GM12878 (cell line): Measurements from ENCODE around the gene ORAI3. TPM values are rescaled to one million over a fixed set of nuclear protein-coding genes. Genes with fewer than 3 reads are reported as not detected.

ENCODE experiments used
- EGR1 ChIP-seq, 2 experiments: IDR thresholded peaks; 1 replicate in 1 of 2; 2 replicates in 1 of 2; pipeline ENCODE4 v1.6.1; 2011 to 2012; ENCODE audit warnings: low read depth in 2 of 2, low read length in 2 of 2, borderline replicate concordance in 1 of 2, mild to moderate bottlenecking in 1 of 2, moderate library complexity in 1 of 2
- ETV6 ChIP-seq, 2 experiments: fragments of 450-650 bp in 1 of 2; IDR thresholded peaks in 1 of 2; conservative IDR thresholded peaks in 1 of 2; 2 replicates each; pipeline ENCODE4 v1.6.1; 2014; ENCODE audit warnings: antibody characterized with exemption in 1 of 2, borderline replicate concordance in 1 of 2, low read depth in 1 of 2, mild to moderate bottlenecking in 1 of 2, moderate library complexity in 1 of 2
- HSF1 ChIP-seq: fragments of 150-350 bp; IDR thresholded peaks from 2 replicates; pipeline ENCODE4 v1.6.1; 2014; ENCODE audit warnings: mild to moderate bottlenecking, low read depth, low read length
- IKZF2 ChIP-seq, 2 experiments: fragments of 450-650 bp; IDR thresholded peaks; 2 replicates each; pipeline ENCODE4 v1.6.1; 2017; ENCODE audit warnings: mild to moderate bottlenecking in 2 of 2, moderate library complexity in 2 of 2
- JUND ChIP-seq: IDR thresholded peaks from 2 replicates; pipeline ENCODE4 v1.6.1; 2012; ENCODE audit warnings: low read depth, mild to moderate bottlenecking, low read length, improper control_type of control experiment, moderate library complexity
- KLF5 ChIP-seq: fragments of 450-650 bp; IDR thresholded peaks from 2 replicates; pipeline ENCODE4 v1.6.1; 2014; ENCODE audit warnings: mild to moderate bottlenecking; ENCODE audit not compliant: partially characterized antibody
- MLLT1 ChIP-seq: fragments of 450-650 bp; IDR thresholded peaks from 2 replicates; pipeline ENCODE4 v1.6.1; 2016; ENCODE audit warnings: mild to moderate bottlenecking
- NRF1 ChIP-seq: conservative IDR thresholded peaks from 2 replicates; pipeline ENCODE4 v1.6.1; 2011; ENCODE audit warnings: mild to moderate bottlenecking, low read depth, low read length, improper control_type of control experiment
- PAX8 ChIP-seq: fragments of 450-650 bp; IDR thresholded peaks from 2 replicates; pipeline ENCODE4 v1.6.1; 2017; ENCODE audit warnings: mild to moderate bottlenecking, moderate library complexity
- PBX3 ChIP-seq: IDR thresholded peaks from 2 replicates; pipeline ENCODE4 v1.6.1; 2011; ENCODE audit warnings: mild to moderate bottlenecking, low read depth, low read length, moderate library complexity; ENCODE audit not compliant: insufficient replicate concordance
- RBBP5 ChIP-seq: fragments of 200-600 bp; sonication (generic); conservative IDR thresholded peaks from 2 replicates; pipeline ENCODE4 v1.6.1; 2016
- RFX5 ChIP-seq: IDR thresholded peaks from 2 replicates; pipeline ENCODE4 v1.6.1; 2011; ENCODE audit warnings: low read depth, low read length, improper control_type of control experiment
- SRF ChIP-seq, 2 experiments: IDR thresholded peaks; 2 replicates each; pipeline ENCODE4 v1.6.1; 2011; ENCODE audit warnings: low read depth in 2 of 2, low read length in 2 of 2, mild to moderate bottlenecking in 1 of 2, moderate library complexity in 1 of 2
- TAF1 ChIP-seq: IDR thresholded peaks from 2 replicates; pipeline ENCODE4 v1.6.1; 2011; ENCODE audit warnings: mild to moderate bottlenecking, low read depth, low read length, borderline replicate concordance
- TCF12 ChIP-seq: IDR thresholded peaks from 2 replicates; pipeline ENCODE4 v1.6.1; 2011; ENCODE audit warnings: low read depth, mild to moderate bottlenecking, low read length
- YBX1 ChIP-seq: fragments of 450-650 bp; IDR thresholded peaks from 2 replicates; pipeline ENCODE4 v1.6.1; 2016; ENCODE audit warnings: antibody characterized with exemption
- ZNF592 ChIP-seq: fragments of 450-650 bp; IDR thresholded peaks from 2 replicates; pipeline ENCODE4 v1.6.1; 2017; ENCODE audit warnings: mild to moderate bottlenecking, moderate library complexity
- ZNF687 ChIP-seq: fragments of 450-650 bp; IDR thresholded peaks from 2 replicates; pipeline ENCODE4 v1.6.1; 2017; ENCODE audit warnings: mild to moderate bottlenecking, moderate library complexity
- polyA plus RNA-seq, 11 experiments: library from polyadenylated mRNA; depleted of rRNA in 4 of 11; unstranded in 6 of 11; stranded (reverse) in 5 of 11; fragments of >200 nt; fragmentation: Nextera tagmentation in 4 of 11; fragmentation: Illumina TruSeq in 1 of 11; extraction: Ambion mirVana in 4 of 11; extraction: Trizol in 1 of 11; gene quantifications; 1 replicate in 1 of 11; 2 replicates in 10 of 11; pipeline versions ENCODE4 v1.2.1 to v1.2.3, GENCODE V29; 2011 to 2016; ENCODE audit warnings: inconsistent platforms in 2 of 11, missing spikeins in 2 of 11, low read depth in 1 of 11
- total RNA-seq, 4 experiments: library from RNA; depleted of rRNA in 3 of 4; stranded (reverse); fragments of >200 nt in 3 of 4; fragmentation: Illumina TruSeq in 1 of 4; extraction: Trizol in 1 of 4; gene quantifications; 2 replicates each; pipeline versions ENCODE4 v1.2.1 to v1.2.3, GENCODE V29; 2013 to 2021

ORAI3 gene
- total and polyA plus RNA-seq, 10 of the 15 experiments (the other 5 are each of a cell fraction or from before 2014, with no cell fraction given) = 3.4 to 21.9 (median 16.2) TPM

GRCh38 chr16:30922420-30922959, 26.4 kb upstream of the ORAI3 start (continued):
- TF ChIP-seq EGR1 (IDR thresholded peaks at IDR 0.05; ENCODE audit: borderline replicate concordance in 1 of 2, low read depth in 2 of 2, low read length in 2 of 2) = no peak
- no peak for TF ChIP-seq TAF1
- no peak for TF ChIP-seq TCF12
- peak; percentile 12 to 75; a peak in 1 of 4 replicates for TF ChIP-seq SRF (IDR thresholded peaks at IDR 0.05; ENCODE audit: low read depth in 2 of 2, low read length in 2 of 2)
- no peak for TF ChIP-seq KLF5
- TF ChIP-seq RBBP5 = no peak
- no peak for TF ChIP-seq YBX1
- TF ChIP-seq PAX8 = no peak
- no peak for TF ChIP-seq IKZF2 (IDR thresholded peaks at IDR 0.05)
- TF ChIP-seq ETV6 (conservative IDR thresholded peaks at IDR 0.05 in 1 of 2, IDR thresholded peaks at IDR 0.05 in 1 of 2; ENCODE audit: borderline replicate concordance in 1 of 2, low read depth in 1 of 2) = no peak
- TF ChIP-seq PBX3 = peak; percentile 88
- TF ChIP-seq JUND = no peak
- TF ChIP-seq RFX5 = no peak
- TF ChIP-seq ZNF687 = no peak
- no peak; the same call in 1 of the 2 replicates for TF ChIP-seq NRF1
- TF ChIP-seq MLLT1 = no peak
- TF ChIP-seq ZNF592 = no peak
- no peak for TF ChIP-seq HSF1
